Lung (tissue), 12 donors: ENCODE data around the gene FLT1. TPM values are rescaled to one million over a fixed set of nuclear protein-coding genes. Genes with fewer than 3 reads are reported as not detected.

Experiments
- ATAC-seq: fragments of 200-7000 bp; cut with Tn5 transposase; one replicate; pipeline ENCODE4 v1.9.1; 2020; ENCODE audit warnings: moderate number of reproducible peaks; ENCODE audit not compliant: insufficient read depth, low FRiP score
- DNase-seq, 3 donors: peaks; one replicate each; pipeline ENCODE4 v3.0.0-alpha.2; 2013 to 2017
- H3K27ac ChIP-seq, 2 donors: one replicate each; pipeline ENCODE4 v1.5.1; 2013; ENCODE audit warnings: mild to moderate bottlenecking in 2 of 2, moderate library complexity in 2 of 2, control low read depth in 1 of 2, inconsistent platforms in 1 of 2, low read depth in 1 of 2, low read length in 1 of 2
- H3K27me3 ChIP-seq, 3 donors: one replicate each; pipeline ENCODE4 v1.5.1; 2013; ENCODE audit warnings: low read length in 2 of 3; ENCODE audit not compliant: control insufficient read depth in 3 of 3, insufficient read depth in 3 of 3
- H3K36me3 ChIP-seq, 4 donors: one replicate each; pipeline ENCODE4 v1.5.1; 2013; ENCODE audit warnings: low read length in 4 of 4, mild to moderate bottlenecking in 1 of 4, moderate library complexity in 1 of 4; ENCODE audit not compliant: control insufficient read depth in 4 of 4, insufficient read depth in 4 of 4
- H3K4me1 ChIP-seq, 5 donors: one replicate each; pipeline ENCODE4 v1.5.1; 2013; ENCODE audit warnings: low read length in 5 of 5, mild to moderate bottlenecking in 2 of 5, moderate library complexity in 1 of 5; ENCODE audit not compliant: control insufficient read depth in 5 of 5, insufficient read depth in 5 of 5
- H3K4me3 ChIP-seq: one replicate; pipeline ENCODE4 v1.5.1; 2013; ENCODE audit warnings: mild to moderate bottlenecking, control low read depth, moderate library complexity
- H3K9ac ChIP-seq, 2 donors: one replicate each; pipeline ENCODE4 v1.5.1; 2013; ENCODE audit warnings: low read length in 2 of 2, control low read depth in 1 of 2; ENCODE audit not compliant: insufficient read depth in 1 of 2
- H3K9me3 ChIP-seq, 4 donors: one replicate each; pipeline ENCODE4 v1.5.1; 2013; ENCODE audit warnings: low read length in 3 of 4, mild to moderate bottlenecking in 1 of 4, moderate library complexity in 1 of 4; ENCODE audit not compliant: control insufficient read depth in 4 of 4, insufficient read depth in 3 of 4
- CTCF ChIP-seq: IDR thresholded peaks from 2 replicates; pipeline ENCODE4 v1.5.1; 2012; ENCODE audit warnings: mild to moderate bottlenecking; ENCODE audit errors: control extremely low read depth, extremely low read depth
- WGBS, 2 donors: extraction: QIAGEN DNeasy Blood & Tissue Kit; methylation state at CpG; one replicate each; pipeline ENCODE4 v1.1.7; 2013; 5-methylcytosine and 5-hydroxymethylcytosine counted together
- polyA plus RNA-seq, 2 donors: library from polyadenylated mRNA; stranded (reverse); fragments of 200-250 nt; gene quantifications; one replicate each; pipeline ENCODE4 v1.2.1, GENCODE V29; 2013
- total RNA-seq, 2 donors: library from RNA; depleted of rRNA in 1 of 2; stranded (reverse); fragments of >200 nt in 1 of 2; gene quantifications; one replicate each; pipeline ENCODE4 v1.2.1, GENCODE V29; 2014 to 2021
- donor health status: control.
- donor health status: control.
- donor health status: Bipolar disorder and iron deficiency.
- donor health status: healthy.
- donor health status: DM: yes; HTN: yes; CAD: no.

The FLT1 gene
- total and polyA plus RNA-seq, 4 donors: 4.7 to 71.3 (median 42.2) TPM

- H3K36me3 ChIP-seq: no peaks in the 10 kb centered on the region
- DNase-seq: no peak
- 68 to 84% methylated on average over 1 of the region's 1 CpG for WGBS, 2 donors
- H3K4me3 ChIP-seq: no peak overlapping the region
- no peaks in the 10 kb centered on the region for H3K9me3 ChIP-seq
- no peak overlapping the region for H3K9ac ChIP-seq
- H3K4me1 ChIP-seq: peaks cover 0 to 3% (median 0%) of the 10 kb centered on the region in 5 donors
- no peak overlapping the region for H3K27ac ChIP-seq
- H3K27me3 ChIP-seq: no peaks in the 10 kb centered on the region
- no peak for ATAC-seq
- no peak for TF ChIP-seq CTCF
These were observed 20.3 kb downstream of the FLT1 start for GRCh38 chr13:28474491-28475134.

GRCh38 chr13:28473044-28473443, 21.9 kb downstream of the FLT1 start:
- ATAC-seq (no peak), DNase-seq (no peak)
- Histone ChIP-seq H3K9ac (no peak overlapping the region), H3K27me3 (no peaks in the 10 kb centered on the region), H3K9me3 (no peaks in the 10 kb centered on the region), H3K4me1 (peaks cover 0 to 3% (median 0%) of the 10 kb centered on the region in 5 donors), H3K36me3 (no peaks in the 10 kb centered on the region), H3K27ac (no peak overlapping the region), H3K4me3 (no peak overlapping the region)
- no peak for TF ChIP-seq CTCF
- 90% methylated on average over 7 of the region's 7 CpGs for WGBS, 2 donors

GRCh38 chr13:28471421-28471820, 23.5 kb downstream of the FLT1 start:
- H3K36me3 ChIP-seq: no peaks in the 10 kb centered on the region
- ATAC-seq: no peak
- H3K4me3 ChIP-seq: no peak overlapping the region
- no peak overlapping the region for H3K27ac ChIP-seq
- no peaks in the 10 kb centered on the region for H3K9me3 ChIP-seq
- H3K4me1 ChIP-seq: peaks cover 0 to 3% (median 0%) of the 10 kb centered on the region in 5 donors
- no peak for TF ChIP-seq CTCF
- H3K9ac ChIP-seq: no peak overlapping the region
- no peak for DNase-seq
- 35 to 63% methylated on average over 2 of the region's 2 CpGs for WGBS, 2 donors
- no peaks in the 10 kb centered on the region for H3K27me3 ChIP-seq

GRCh38 chr13:28470296-28470695, 24.6 kb downstream of the FLT1 start:
- DNase-seq (no peak), ATAC-seq (no peak)
- no peaks in the 10 kb centered on the region for H3K36me3 ChIP-seq
- no peak overlapping the region for H3K27ac ChIP-seq
- no peaks in the 10 kb centered on the region for H3K27me3 ChIP-seq
- 41 to 60% methylated on average over 4 of the region's 4 CpGs for WGBS, 2 donors
- no peaks in the 10 kb centered on the region for H3K9me3 ChIP-seq
- H3K9ac ChIP-seq: no peak overlapping the region
- no peak overlapping the region for H3K4me3 ChIP-seq
- TF ChIP-seq CTCF: no peak
- H3K4me1 ChIP-seq: peaks cover 0 to 3% (median 0%) of the 10 kb centered on the region in 5 donors
